Large intestine (tissue), 3 donors: Measurements from ENCODE around the gene RPTOR. TPM values are rescaled to one million over a fixed set of nuclear protein-coding genes. Genes with fewer than 3 reads are reported as not detected.

ENCODE experiments used
- DNase-seq, 2 donors: peaks; one replicate each; pipeline versions ENCODE4 v3.0.0 to v3.0.0-alpha.2; 2013
- H3K27ac ChIP-seq: one replicate; pipeline ENCODE4 v1.5.1; 2013; ENCODE audit warnings: low read length
- H3K27me3 ChIP-seq: 2 replicates; pipeline ENCODE4 v1.6.1; 2013; ENCODE audit warnings: low read length; ENCODE audit not compliant: control insufficient read depth, insufficient read depth
- H3K36me3 ChIP-seq: 2 replicates; pipeline ENCODE4 v1.6.1; 2013; ENCODE audit warnings: low read length; ENCODE audit not compliant: control insufficient read depth, insufficient read depth
- H3K4me1 ChIP-seq: one replicate; pipeline ENCODE4 v1.6.1; 2013; ENCODE audit warnings: low read length; ENCODE audit not compliant: control insufficient read depth, insufficient read depth
- H3K4me3 ChIP-seq: one replicate; pipeline ENCODE4 v1.5.1; 2013; ENCODE audit warnings: low read length
- H3K9me3 ChIP-seq: one replicate; pipeline ENCODE4 v1.6.1; 2013; ENCODE audit warnings: mild to moderate bottlenecking, low read depth, low read length, moderate library complexity; ENCODE audit not compliant: control insufficient read depth
- WGBS: methylation state at CpG from one replicate; pipeline ENCODE4 v1.1.5; 2013; ENCODE audit warnings: low lambda C conversion rate; ENCODE audit not compliant: insufficient coverage; 5-methylcytosine and 5-hydroxymethylcytosine counted together
- polyA plus RNA-seq: library from polyadenylated mRNA; unstranded; fragments of 120-200 nt; gene quantifications from one replicate; pipeline ENCODE4 v1.2.1, GENCODE V29; 2013

The RPTOR gene
- polyA plus RNA-seq, 1 donor, result 16.8 TPM

DNA sequence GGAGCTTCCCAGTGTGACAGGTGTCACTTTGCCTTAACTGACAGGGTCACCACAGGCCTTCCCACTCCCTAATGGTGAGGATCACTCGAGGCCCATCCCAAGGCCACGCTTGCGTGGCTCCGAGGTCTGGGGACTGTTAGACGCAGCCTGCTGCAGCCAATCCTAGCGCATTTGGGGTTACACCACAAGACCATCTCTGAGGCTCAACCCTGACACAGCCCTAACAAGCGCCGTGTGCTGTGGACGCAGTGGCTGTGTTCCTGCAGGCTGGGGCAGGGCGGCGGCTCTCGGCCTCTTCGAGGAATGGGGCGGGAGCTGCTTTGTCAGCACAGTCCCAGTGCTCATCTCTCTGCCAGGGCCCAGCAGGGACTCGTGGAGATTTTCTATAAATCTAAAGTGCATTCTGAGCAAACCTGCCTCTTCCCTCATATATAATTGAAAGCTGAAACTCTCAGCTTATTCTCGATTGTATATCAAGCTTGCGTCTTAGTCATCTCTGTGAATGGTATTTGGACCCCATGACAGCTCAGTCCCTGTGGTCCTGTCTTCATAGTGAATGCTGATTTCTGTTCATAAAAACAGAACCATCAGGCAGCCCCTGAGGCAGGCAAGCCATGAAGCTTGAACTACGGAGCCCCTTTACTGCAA is 381.2 kb downstream of the RPTOR start:
- Histone ChIP-seq H3K4me3 (no peak overlapping the region), H3K36me3 (peaks cover 51% of the 10 kb centered on the region), H3K4me1 (no peaks in the 10 kb centered on the region), H3K27me3 (no peaks in the 10 kb centered on the region), H3K27ac (no peak overlapping the region), H3K9me3 (no peaks in the 10 kb centered on the region)
- no CpG with 5 or more reads among the region's 18 CpGs for WGBS
- DNase-seq, result no peak

- Histone ChIP-seq H3K27me3 (no peaks in the 10 kb centered on the region), H3K4me3 (no peak overlapping the region), H3K9me3 (no peaks in the 10 kb centered on the region), H3K27ac (no peak overlapping the region), H3K4me1 (no peaks in the 10 kb centered on the region), H3K36me3 (peaks cover 54% of the 10 kb centered on the region)
- WGBS, result no CpG with 5 or more reads among the region's 15 CpGs
- DNase-seq, result no peak
These were observed 382.1 kb downstream of the RPTOR start for GRCh38 chr17:80926591-80927250.

GRCh38 chr17:80927791-80928216 is 383.2 kb downstream of the RPTOR start:
- DNase-seq, result no peak
- H3K4me3 ChIP-seq, result no peak overlapping the region
- H3K4me1 ChIP-seq, result no peaks in the 10 kb centered on the region
- H3K36me3 ChIP-seq, result peaks cover 48% of the 10 kb centered on the region
- WGBS, result 53% methylated on average over 3 of the region's 11 CpGs
- H3K9me3 ChIP-seq, result no peaks in the 10 kb centered on the region
- no peaks in the 10 kb centered on the region for H3K27me3 ChIP-seq
- no peak overlapping the region for H3K27ac ChIP-seq

- no peak for DNase-seq
- Histone ChIP-seq H3K9me3 (no peaks in the 10 kb centered on the region), H3K4me3 (no peak overlapping the region), H3K36me3 (peaks cover 34% of the 10 kb centered on the region), H3K27ac (no peak overlapping the region), H3K27me3 (no peaks in the 10 kb centered on the region), H3K4me1 (no peaks in the 10 kb centered on the region)
- WGBS, result no CpG with 5 or more reads among the region's 13 CpGs
These were observed 384.8 kb downstream of the RPTOR start for GRCh38 chr17:80929449-80929848.

GRCh38 chr17:80930335-80931279 is 386.0 kb downstream of the RPTOR start:
- H3K4me1 ChIP-seq, result no peaks in the 10 kb centered on the region
- no peaks in the 10 kb centered on the region for H3K9me3 ChIP-seq
- no peak overlapping the region for H3K4me3 ChIP-seq
- no peak for DNase-seq
- peaks cover 22% of the 10 kb centered on the region for H3K36me3 ChIP-seq
- no peaks in the 10 kb centered on the region for H3K27me3 ChIP-seq
- no peak overlapping the region for H3K27ac ChIP-seq
- no CpG with 5 or more reads among the region's 16 CpGs for WGBS

DNA sequence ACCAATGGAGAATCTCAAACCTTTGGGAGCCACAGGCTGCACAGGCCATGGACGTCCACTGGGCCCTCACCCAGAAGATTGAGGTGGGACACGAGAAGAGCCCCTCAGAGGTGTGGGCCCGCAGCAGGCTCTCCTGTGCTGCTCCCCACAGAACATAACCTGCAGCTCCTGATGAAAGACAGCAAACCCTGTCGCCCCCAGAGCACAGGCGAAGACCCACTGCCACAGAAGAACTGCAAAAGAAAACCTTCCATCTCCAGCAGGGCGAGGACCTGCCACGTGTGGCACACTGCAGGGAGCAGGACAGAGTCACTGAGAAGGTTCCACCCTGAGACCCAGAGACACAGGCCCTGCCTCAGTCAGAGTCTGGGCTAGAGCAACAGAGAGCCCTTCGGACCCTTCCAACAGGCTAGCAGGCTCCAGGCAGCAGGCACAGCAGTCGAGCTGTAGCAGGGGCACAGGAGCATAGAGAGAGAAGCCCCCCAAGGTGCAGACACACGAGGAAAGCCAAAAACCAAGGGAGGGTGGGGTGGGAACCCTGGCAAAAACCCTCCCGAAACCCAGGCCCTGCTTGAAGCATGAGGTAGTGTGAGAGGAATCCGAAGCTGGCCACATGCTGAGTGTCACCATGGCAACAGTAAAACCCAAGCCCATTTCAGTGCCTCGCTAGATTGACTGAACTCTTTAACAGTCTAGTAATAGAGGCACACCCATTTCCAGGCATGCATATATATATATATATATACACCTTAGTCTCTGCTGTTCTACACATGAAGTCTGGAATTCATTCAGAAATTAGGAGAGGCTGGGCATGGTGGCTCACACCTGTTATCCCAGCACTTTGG is 387.0 kb downstream of the RPTOR start:
- H3K27me3 ChIP-seq, result no peaks in the 10 kb centered on the region
- H3K36me3 ChIP-seq, result peaks cover 14% of the 10 kb centered on the region
- H3K9me3 ChIP-seq, result no peaks in the 10 kb centered on the region
- no peaks in the 10 kb centered on the region for H3K4me1 ChIP-seq
- no peak for DNase-seq
- H3K4me3 ChIP-seq, result no peak overlapping the region
- no CpG with 5 or more reads among the region's 13 CpGs for WGBS
- no peak overlapping the region for H3K27ac ChIP-seq

DNA sequence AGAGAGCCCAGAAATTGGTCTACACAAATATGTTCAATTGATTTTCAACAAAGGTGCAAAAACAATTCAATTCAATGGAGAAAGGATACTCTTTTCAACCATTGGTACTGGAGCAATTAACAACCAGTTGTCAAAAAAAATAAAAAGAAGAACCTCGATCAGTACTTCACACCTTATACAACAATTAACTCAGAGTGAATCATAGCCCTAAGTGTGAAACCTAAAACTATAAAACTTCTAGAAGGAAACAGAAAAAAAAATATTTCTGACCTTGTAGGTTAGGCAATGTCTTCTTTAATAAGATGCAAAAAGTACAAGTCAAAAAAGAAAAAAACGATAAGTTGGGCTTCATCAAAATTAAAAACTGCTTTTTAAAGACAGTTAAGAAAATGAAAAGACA is 390.9 kb downstream of the RPTOR start:
- Histone ChIP-seq H3K27ac (no peak overlapping the region), H3K4me1 (no peaks in the 10 kb centered on the region), H3K4me3 (no peak overlapping the region), H3K27me3 (no peaks in the 10 kb centered on the region), H3K36me3 (peaks cover 11% of the 10 kb centered on the region), H3K9me3 (no peaks in the 10 kb centered on the region)
- WGBS, result 83% methylated on average over 2 of the region's 2 CpGs
- DNase-seq, result no peak

DNA sequence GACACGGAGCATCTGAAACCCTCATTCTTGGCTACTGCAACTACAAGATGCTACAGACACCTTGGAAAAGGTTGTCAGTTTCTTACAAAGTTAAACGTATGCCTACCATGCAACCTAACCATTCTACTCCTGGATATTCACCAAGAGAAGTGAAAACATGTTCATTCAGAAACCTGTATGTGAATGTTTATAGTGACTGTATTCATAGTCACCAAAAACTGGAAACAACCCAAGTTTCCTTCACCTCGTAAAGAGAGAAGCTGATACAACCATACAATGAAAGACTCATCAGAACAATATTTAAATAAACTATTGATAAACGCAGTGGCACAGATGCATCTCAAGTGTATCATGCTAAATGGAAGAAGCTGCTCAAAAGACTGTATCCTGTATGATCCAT is 391.6 kb downstream of the RPTOR start:
- Histone ChIP-seq H3K4me3 (no peak overlapping the region), H3K36me3 (peaks cover 13% of the 10 kb centered on the region), H3K27me3 (no peaks in the 10 kb centered on the region), H3K4me1 (no peaks in the 10 kb centered on the region), H3K27ac (no peak overlapping the region), H3K9me3 (no peaks in the 10 kb centered on the region)
- WGBS, result no CpG with 5 or more reads among the region's 4 CpGs
- DNase-seq, result no peak

- Histone ChIP-seq H3K27me3 (no peaks in the 10 kb centered on the region), H3K4me3 (no peak overlapping the region)
- WGBS, result 70% methylated on average over 2 of the region's 12 CpGs
These were observed 392.1 kb downstream of the RPTOR start for GRCh38 chr17:80936723-80937122.

More at GRCh38 chr17:80936723-80937122, 392.1 kb downstream of the RPTOR start:
- no peaks in the 10 kb centered on the region for H3K9me3 ChIP-seq
- H3K27ac ChIP-seq, result no peak overlapping the region
- H3K36me3 ChIP-seq, result peaks cover 8% of the 10 kb centered on the region
- no peak for DNase-seq
- H3K4me1 ChIP-seq, result peaks cover 2% of the 10 kb centered on the region
